ENCODE data around the gene EXOC4.

DNA sequence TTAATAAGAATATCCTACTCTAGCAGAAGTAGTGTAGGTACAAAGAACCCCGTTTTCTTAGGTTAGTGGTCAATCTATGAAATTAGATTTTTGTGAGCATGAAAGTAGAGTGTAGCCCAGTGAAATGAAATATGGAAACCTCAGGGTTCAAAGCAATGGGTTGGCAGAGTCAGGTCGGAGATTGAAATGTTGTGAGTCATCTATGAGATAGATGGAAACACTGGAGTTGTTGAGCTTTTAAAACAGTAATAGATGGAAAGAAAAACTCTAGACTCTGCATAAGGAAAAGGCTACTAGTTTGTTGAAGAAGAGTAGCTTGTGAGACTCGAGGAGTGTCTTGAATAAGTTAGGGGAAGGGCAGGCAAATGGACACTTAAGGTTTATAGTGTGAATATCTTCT is 251.9 kb downstream of the EXOC4 start:
- TF ChIP-seq POLR2A (IDR thresholded peaks at IDR 0.05; ENCODE audit: low read depth, low read length) (no peak), EZH2 (IDR thresholded peaks at IDR 0.05; ENCODE audit: borderline replicate concordance, low read depth, low read length, severe bottlenecking) (no peak), MYC (IDR thresholded peaks at IDR 0.05; ENCODE audit: low read depth, low read length) (no peak)
- TF ChIP-seq, protein P1, sequence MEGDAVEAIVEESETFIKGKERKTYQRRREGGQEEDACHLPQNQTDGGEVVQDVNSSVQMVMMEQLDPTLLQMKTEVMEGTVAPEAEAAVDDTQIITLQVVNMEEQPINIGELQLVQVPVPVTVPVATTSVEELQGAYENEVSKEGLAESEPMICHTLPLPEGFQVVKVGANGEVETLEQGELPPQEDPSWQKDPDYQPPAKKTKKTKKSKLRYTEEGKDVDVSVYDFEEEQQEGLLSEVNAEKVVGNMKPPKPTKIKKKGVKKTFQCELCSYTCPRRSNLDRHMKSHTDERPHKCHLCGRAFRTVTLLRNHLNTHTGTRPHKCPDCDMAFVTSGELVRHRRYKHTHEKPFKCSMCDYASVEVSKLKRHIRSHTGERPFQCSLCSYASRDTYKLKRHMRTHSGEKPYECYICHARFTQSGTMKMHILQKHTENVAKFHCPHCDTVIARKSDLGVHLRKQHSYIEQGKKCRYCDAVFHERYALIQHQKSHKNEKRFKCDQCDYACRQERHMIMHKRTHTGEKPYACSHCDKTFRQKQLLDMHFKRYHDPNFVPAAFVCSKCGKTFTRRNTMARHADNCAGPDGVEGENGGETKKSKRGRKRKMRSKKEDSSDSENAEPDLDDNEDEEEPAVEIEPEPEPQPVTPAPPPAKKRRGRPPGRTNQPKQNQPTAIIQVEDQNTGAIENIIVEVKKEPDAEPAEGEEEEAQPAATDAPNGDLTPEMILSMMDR (IDR thresholded peaks at IDR 0.05; ENCODE audit: extremely low read depth in 1 of 2, insufficient read depth in 1 of 2, low read depth in 1 of 2, low read length in 2 of 2) = no peak
